Measurements from ENCODE around the gene C6. TPM values are rescaled to one million over a fixed set of nuclear protein-coding genes. Genes with fewer than 3 reads are reported as not detected.

C6 gene
- total RNA-seq, 1 donor from 2014 or later, result 89.5 TPM

- Histone ChIP-seq H3K27me3 (ENCODE audit: low read depth) (no peaks in the 10 kb centered on the region), H3K36me3 (peaks cover 17% of the 10 kb centered on the region), H3K9me3 (replicated peaks) (no peaks in the 10 kb centered on the region), H3K27ac (replicated peaks) (no peak overlapping the region), H3K4me3 (no peak overlapping the region), H3K4me1 (peaks cover 7% of the 10 kb centered on the region)
- DNase-seq, result no peak
- TF ChIP-seq CTCF (IDR thresholded peaks at IDR 0.05; ENCODE audit: borderline replicate concordance), result no peak
- intact Hi-C loops (cut with micrococcal nuclease), result no loop called here
Measured at GRCh38 chr5:41172012-41172411, 41.3 kb downstream of the C6 start.

DNA sequence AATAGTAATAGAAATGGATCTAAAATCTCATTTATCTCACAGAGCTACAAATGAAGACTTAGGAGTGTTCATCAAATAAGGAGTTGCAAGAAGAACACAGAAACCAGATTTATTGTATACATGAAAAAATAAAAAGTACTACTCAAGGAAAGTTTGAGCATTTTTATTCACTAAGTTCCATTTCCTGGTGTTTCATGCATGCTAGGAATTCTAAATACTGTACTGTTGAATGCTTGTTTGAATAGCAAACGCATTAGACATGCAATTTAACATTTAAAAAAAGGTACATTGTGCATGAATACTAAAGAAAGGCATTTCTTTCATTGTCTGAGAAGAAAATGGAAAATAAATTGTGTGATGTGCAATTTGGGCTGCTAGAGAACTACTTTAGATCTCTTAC, 52.1 kb downstream of the C6 start:
- TF ChIP-seq CTCF (IDR thresholded peaks at IDR 0.05; ENCODE audit: borderline replicate concordance), result no peak
- Histone ChIP-seq H3K9me3 (replicated peaks) (no peaks in the 10 kb centered on the region), H3K4me3 (no peak overlapping the region), H3K36me3 (peaks cover 38% of the 10 kb centered on the region), H3K27me3 (ENCODE audit: low read depth) (no peaks in the 10 kb centered on the region), H3K4me1 (no peaks in the 10 kb centered on the region), H3K27ac (replicated peaks) (no peak overlapping the region)
- intact Hi-C loops (cut with micrococcal nuclease), result no loop called here
- DNase-seq, result no peak

DNA sequence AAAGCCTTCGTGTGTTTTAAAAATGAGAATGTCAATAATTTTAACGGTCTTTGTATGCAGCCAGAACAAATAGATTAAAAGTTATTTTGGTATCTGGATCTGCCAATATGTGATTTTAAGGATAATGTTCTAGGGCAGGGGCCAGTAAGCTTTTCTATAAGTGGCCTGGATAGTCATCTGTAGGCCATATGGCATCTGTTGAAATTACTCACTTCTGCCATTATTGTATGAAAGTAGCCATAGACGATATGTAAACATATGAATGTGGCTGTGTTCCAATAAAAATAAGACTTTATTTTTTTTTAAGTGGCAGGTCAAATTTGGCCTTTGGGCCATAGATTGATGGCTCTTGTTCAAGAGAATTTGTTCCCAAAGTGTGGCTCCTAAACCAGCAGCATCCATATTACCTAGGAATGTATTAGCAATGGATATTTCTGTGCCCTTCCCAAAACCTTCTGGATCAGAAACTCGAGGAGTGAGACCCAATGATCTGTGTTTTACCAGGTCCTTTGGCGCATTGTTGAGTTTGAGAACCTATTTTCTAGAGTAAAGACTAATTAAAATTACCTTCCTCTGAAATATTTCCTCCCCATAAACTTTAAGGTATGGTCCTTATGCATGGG, 55.9 kb downstream of the C6 start:
- Histone ChIP-seq H3K4me1 (no peaks in the 10 kb centered on the region), H3K27ac (replicated peaks) (no peak overlapping the region), H3K9me3 (replicated peaks) (no peaks in the 10 kb centered on the region), H3K36me3 (peaks cover 65% of the 10 kb centered on the region), H3K4me3 (no peak overlapping the region), H3K27me3 (ENCODE audit: low read depth) (no peaks in the 10 kb centered on the region)
- TF ChIP-seq CTCF (IDR thresholded peaks at IDR 0.05; ENCODE audit: borderline replicate concordance), result no peak
- intact Hi-C loops (cut with micrococcal nuclease), result no loop called here
- DNase-seq, result no peak

- no peaks in the 10 kb centered on the region for H3K9me3 ChIP-seq (replicated peaks)
- H3K4me3 ChIP-seq, result no peak overlapping the region
- no peak overlapping the region for H3K27ac ChIP-seq (replicated peaks)
- intact Hi-C loops (cut with micrococcal nuclease), result no loop called here
- no peak for TF ChIP-seq CTCF (IDR thresholded peaks at IDR 0.05; ENCODE audit: borderline replicate concordance)
- H3K27me3 ChIP-seq (ENCODE audit: low read depth), result no peaks in the 10 kb centered on the region
- H3K4me1 ChIP-seq, result no peaks in the 10 kb centered on the region
- no peak for DNase-seq
- peaks cover 69% of the 10 kb centered on the region for H3K36me3 ChIP-seq
Measured at GRCh38 chr5:41156739-41157138, 56.6 kb downstream of the C6 start.

DNA sequence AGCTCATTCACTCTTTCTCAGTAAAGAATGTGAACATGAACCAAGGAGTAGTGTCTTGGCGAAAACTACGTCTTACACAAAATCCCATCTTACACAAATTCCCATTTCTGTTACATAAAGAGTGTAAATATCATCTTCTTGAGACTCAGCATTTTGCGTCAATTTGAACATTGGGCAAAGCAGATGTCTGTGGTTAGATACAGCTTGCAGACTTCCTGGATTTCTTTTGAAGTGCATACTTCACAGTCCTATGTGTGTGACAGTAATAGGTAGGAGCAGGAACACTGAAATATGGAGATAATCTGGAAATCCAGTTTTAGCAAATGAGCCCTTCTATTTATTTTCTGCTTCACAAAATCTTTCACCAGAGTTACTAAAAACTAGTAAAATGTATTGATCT, 58.8 kb downstream of the C6 start:
- H3K4me1 ChIP-seq, result no peaks in the 10 kb centered on the region
- no peak for TF ChIP-seq CTCF (IDR thresholded peaks at IDR 0.05; ENCODE audit: borderline replicate concordance)
- H3K36me3 ChIP-seq, result peaks cover 59% of the 10 kb centered on the region
- no peak overlapping the region for H3K4me3 ChIP-seq
- intact Hi-C loops (cut with micrococcal nuclease), result no loop called here
- no peaks in the 10 kb centered on the region for H3K27me3 ChIP-seq (ENCODE audit: low read depth)
- no peak overlapping the region for H3K27ac ChIP-seq (replicated peaks)
- no peak for DNase-seq
- no peaks in the 10 kb centered on the region for H3K9me3 ChIP-seq (replicated peaks)
